GM12878 (cell line): ENCODE results near the gene FBXW7. TPM values are rescaled to one million over a fixed set of nuclear protein-coding genes. Genes with fewer than 3 reads are reported as not detected.

Experiments
- CEBPZ ChIP-seq: fragments of 150-350 bp; IDR thresholded peaks from 2 replicates; pipeline ENCODE4 v1.6.1; 2016; ENCODE audit warnings: low read depth, low read length
- CREM ChIP-seq: IDR thresholded peaks from 2 replicates; pipeline ENCODE4 v1.6.1; 2014; ENCODE audit warnings: antibody characterized with exemption, low read depth
- E4F1 ChIP-seq: fragments of 450-650 bp; IDR thresholded peaks from 2 replicates; pipeline ENCODE4 v1.6.1; 2018; ENCODE audit warnings: borderline replicate concordance, mild to moderate bottlenecking; ENCODE audit not compliant: partially characterized antibody
- ELK1 ChIP-seq: IDR thresholded peaks from 2 replicates; pipeline ENCODE4 v1.6.1; 2012; ENCODE audit warnings: low read depth, low read length, improper control_type of control experiment
- EP300 ChIP-seq, 2 experiments: fragments of 150-350 bp in 1 of 2; IDR thresholded peaks; 2 replicates each; pipeline ENCODE4 v1.6.1; 2011 to 2012; ENCODE audit warnings: low read depth in 2 of 2, low read length in 2 of 2, borderline replicate concordance in 1 of 2, improper control_type of control experiment in 1 of 2, inconsistent platforms in 1 of 2; ENCODE audit not compliant: control insufficient read depth in 1 of 2
- FOXM1 ChIP-seq: IDR thresholded peaks from 2 replicates; pipeline ENCODE4 v1.6.1; 2012; ENCODE audit warnings: low read depth, mild to moderate bottlenecking, inconsistent platforms, low read length, moderate library complexity
- JUNB ChIP-seq: IDR thresholded peaks from 2 replicates; pipeline ENCODE4 v1.6.1; 2016; ENCODE audit warnings: antibody characterized with exemption, mild to moderate bottlenecking
- MEF2A ChIP-seq: IDR thresholded peaks from 2 replicates; pipeline ENCODE4 v1.6.1; 2011; ENCODE audit warnings: low read depth, mild to moderate bottlenecking, low read length, moderate library complexity; ENCODE audit not compliant: insufficient read depth
- NFXL1 ChIP-seq: fragments of 450-650 bp; IDR thresholded peaks from 2 replicates; pipeline ENCODE4 v1.6.1; 2017; ENCODE audit warnings: antibody characterized with exemption, mild to moderate bottlenecking, borderline replicate concordance
- RAD21 ChIP-seq: IDR thresholded peaks from 2 replicates; pipeline ENCODE4 v1.6.1; 2011; ENCODE audit warnings: mild to moderate bottlenecking, low read depth, low read length, moderate library complexity; ENCODE audit not compliant: insufficient read depth
- SREBF2 ChIP-seq: IDR thresholded peaks from 2 replicates; pipeline ENCODE4 v1.6.1; 2012; ENCODE audit warnings: mild to moderate bottlenecking, low read length
- USF2 ChIP-seq: IDR thresholded peaks from 2 replicates; pipeline ENCODE4 v1.6.1; 2011; ENCODE audit warnings: low read depth, low read length, improper control_type of control experiment, borderline replicate concordance
- WRNIP1 ChIP-seq: IDR thresholded peaks from 2 replicates; pipeline ENCODE4 v1.6.1; 2011; ENCODE audit warnings: low read depth, low read length, improper control_type of control experiment, borderline replicate concordance
- polyA plus RNA-seq, 11 experiments: library from polyadenylated mRNA; depleted of rRNA in 4 of 11; unstranded in 6 of 11; stranded (reverse) in 5 of 11; fragments of >200 nt; fragmentation: Nextera tagmentation in 4 of 11; fragmentation: Illumina TruSeq in 1 of 11; extraction: Ambion mirVana in 4 of 11; extraction: Trizol in 1 of 11; gene quantifications; 1 replicate in 1 of 11; 2 replicates in 10 of 11; pipeline versions ENCODE4 v1.2.1 to v1.2.3, GENCODE V29; 2011 to 2016; ENCODE audit warnings: inconsistent platforms in 2 of 11, missing spikeins in 2 of 11, low read depth in 1 of 11
- total RNA-seq, 4 experiments: library from RNA; depleted of rRNA in 3 of 4; stranded (reverse); fragments of >200 nt in 3 of 4; fragmentation: Illumina TruSeq in 1 of 4; extraction: Trizol in 1 of 4; gene quantifications; 2 replicates each; pipeline versions ENCODE4 v1.2.1 to v1.2.3, GENCODE V29; 2013 to 2021

Gene FBXW7
- total and polyA plus RNA-seq, 10 of the 15 experiments (the other 5 are each of a cell fraction or from before 2014, with no cell fraction given) = 35.8 to 118 (median 47.2) TPM

GRCh38 chr4:152419809-152420208 is 116.1 kb downstream of the FBXW7 start (continued):
- TF ChIP-seq ELK1 (no peak), CEBPZ (no peak), EP300 (IDR thresholded peaks at IDR 0.05; ENCODE audit: borderline replicate concordance in 1 of 2, control insufficient read depth in 1 of 2, low read depth in 2 of 2, low read length in 2 of 2) (no peak), WRNIP1 (no peak), MEF2A (no peak), E4F1 (no peak), RAD21 (no peak), FOXM1 (no peak), SREBF2 (no peak), CREM (no peak), NFXL1 (no peak), USF2 (no peak), JUNB (no peak)
- TF ChIP-seq, all 136 proteins: peak for 0
